Adrenal gland (tissue), 12 donors: Measurements from ENCODE around the gene SLC7A10. TPM values are rescaled to one million over a fixed set of nuclear protein-coding genes. Genes with fewer than 3 reads are reported as not detected.
A peak's percentile ranks its signal among the peaks of the same experiment; 100 is the strongest.

Source experiments
- DNase-seq, 7 donors: peaks; one replicate each; pipeline ENCODE4 v3.0.0-alpha.2; 2019 to 2020
- H3K27ac ChIP-seq, 5 donors: fragments of 200-600 bp; sonication (generic) in 4 of 5; 1 replicate in 3 of 5; 2 replicates in 2 of 5; pipeline versions ENCODE4 v1.5.1 to v1.8.0; 2016 to 2020; ENCODE audit warnings: mild to moderate bottlenecking in 1 of 5
- H3K27me3 ChIP-seq: fragments of 200-600 bp; 2 replicates; pipeline ENCODE4 v1.8.0; 2021
- H3K36me3 ChIP-seq, 2 donors: fragments of 200-600 bp; replicated peaks in 1 of 2; 1 replicate in 1 of 2; 2 replicates in 1 of 2; pipeline versions ENCODE4 v1.5.1 to v1.8.0; 2018 to 2022
- H3K4me1 ChIP-seq, 2 donors: fragments of 200-600 bp; replicated peaks in 1 of 2; 1 replicate in 1 of 2; 2 replicates in 1 of 2; pipeline versions ENCODE4 v1.5.1 to v1.8.0; 2018 to 2021
- H3K4me3 ChIP-seq, 4 donors: fragments of 200-600 bp; sonication (generic) in 3 of 4; one replicate each; pipeline ENCODE4 v1.5.1; 2016 to 2018
- H3K9me3 ChIP-seq, 3 donors: fragments of 200-600 bp; sonication (generic) in 1 of 3; replicated peaks in 1 of 3; 1 replicate in 2 of 3; 2 replicates in 1 of 3; pipeline versions ENCODE4 v1.5.1 to v1.8.0; 2016 to 2021
- CTCF ChIP-seq, 6 experiments: fragments of 450-650 bp in 4 of 6; fragments of 200-600 bp in 2 of 6; sonication (generic) in 1 of 6; IDR thresholded peaks; 1 replicate in 5 of 6; 2 replicates in 1 of 6; pipeline versions ENCODE4 v1.5.1 to v1.8.0; 2016 to 2021; ENCODE audit warnings: antibody characterized with exemption in 6 of 6, mild to moderate bottlenecking in 2 of 6, moderate library complexity in 1 of 6
- POLR2A ChIP-seq, 2 donors: fragments of 450-650 bp; IDR thresholded peaks; one replicate each; pipeline ENCODE4 v1.6.1; 2017; ENCODE audit warnings: antibody characterized with exemption in 2 of 2, mild to moderate bottlenecking in 2 of 2, moderate library complexity in 1 of 2
- WGBS, 4 donors: extraction: QIAGEN DNeasy Blood & Tissue Kit in 2 of 4; methylation state at CpG; one replicate each; pipeline versions ENCODE4 v1.1.5 to v1.1.7; 2013 to 2017; 5-methylcytosine and 5-hydroxymethylcytosine counted together
- intact Hi-C, 2 donors: fragments of 100-400 bp; cut with DNase I; formaldehyde crosslinking; loops; one replicate each; pipeline versions ENCODE4 v1.14.1 to v1.15.0; 2022 to 2023
- polyA plus RNA-seq, 3 donors: library from polyadenylated mRNA; stranded (reverse); fragments of 200-250 nt in 2 of 3; fragments of 350-450 nt in 1 of 3; fragmentation: Illumina TruSeq in 1 of 3; extraction: RNeasy Lipid Tissue Mini Kit (QIAGEN cat#74804) in 1 of 3; gene quantifications; one replicate each; pipeline ENCODE4 v1.2.3, GENCODE V29; 2013 to 2014
- total RNA-seq, 9 donors: library from RNA; depleted of rRNA in 4 of 9; stranded (reverse); fragments of >200 nt in 4 of 9; fragments of 120-200 nt in 1 of 9; fragmentation: NEBNext Ultra II Directional in 1 of 9; extraction: Animal tissue kit (Norgen Biotek cat#: 25700) in 1 of 9; gene quantifications; one replicate each; pipeline versions ENCODE4 v1.1.0 to v1.2.4, GENCODE V29; 2013 to 2023
- donor health status: healthy with polysubstance abuse.
- donor health status: Bipolar disorder and iron deficiency.
- donor health status: DM: yes; HTN: yes; CAD: no.
- donor health status: DM: no; HTN: no; CAD: no.
- donor health status: DM: no; HTN: no; CAD: no.
- donor health status: DM: yes; HTN: yes; CAD: no.

The SLC7A10 gene
- total and polyA plus RNA-seq, 12 donors = 0.14 to 9.3 (median 0.45) TPM; not detected in 4

DNA sequence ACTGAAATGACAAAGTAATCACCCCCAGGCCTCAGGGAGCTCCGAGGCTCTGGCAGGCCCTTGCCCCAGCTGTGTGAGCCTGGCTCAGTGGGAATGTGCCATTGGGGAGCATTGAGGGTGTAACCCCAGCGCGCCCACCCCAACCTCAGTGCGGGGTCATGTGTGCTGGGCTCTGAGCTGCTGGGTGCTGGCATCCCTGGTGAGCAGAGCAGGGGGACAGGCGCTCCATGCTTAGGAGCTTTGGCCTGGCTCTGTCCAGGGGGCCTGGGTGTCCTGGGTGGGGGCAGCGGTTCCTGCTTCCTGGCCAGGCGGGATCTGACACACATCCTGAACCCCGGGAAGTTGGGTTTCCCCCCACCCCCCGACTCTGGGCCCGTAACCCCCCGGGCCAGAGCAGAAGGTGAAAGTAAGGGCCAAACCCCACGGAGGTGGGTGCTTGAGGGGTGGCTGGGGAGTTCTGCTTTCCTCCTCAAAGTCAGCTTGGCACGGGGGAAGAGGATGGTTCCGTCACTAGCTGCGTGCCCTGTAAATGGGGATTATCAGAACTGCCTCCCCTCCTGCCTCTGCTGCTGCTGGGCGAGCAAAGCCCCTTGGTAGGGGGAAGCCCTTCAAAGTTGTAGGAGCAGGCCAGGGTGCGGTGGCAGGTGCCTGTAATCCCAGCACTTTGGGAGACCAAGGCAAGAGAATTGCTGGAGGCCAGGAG, 29.9 kb downstream of the SLC7A10 start:
- Histone ChIP-seq H3K9me3 (no peaks in the 10 kb centered on the region), H3K27ac (peak overlapping the region in 2 of 5 donors; percentile 80 to 86), H3K36me3 (peaks cover 0 to 2% of the 10 kb centered on the region in 2 donors), H3K27me3 (no peaks in the 10 kb centered on the region), H3K4me3 (peak overlapping the region in 2 of 4 donors; percentile 35 to 91), H3K4me1 (peaks cover 9% of the 10 kb centered on the region in 2 donors)
- intact Hi-C loops = loop anchor here in 1 of 2 donors (10.0 kb wide), 1 partner anchor 221 kb away; the partner anchor contains the start of genes CEP89 and FAAP24
- no peak for TF ChIP-seq CTCF (IDR thresholded peaks at IDR 0.05)
- no peak for TF ChIP-seq POLR2A (IDR thresholded peaks at IDR 0.05)
- no peak for DNase-seq
- WGBS, 4 donors = 57 to 89% (median 70%) methylated on average over 1 to 17 of the region's 17 CpGs

DNA sequence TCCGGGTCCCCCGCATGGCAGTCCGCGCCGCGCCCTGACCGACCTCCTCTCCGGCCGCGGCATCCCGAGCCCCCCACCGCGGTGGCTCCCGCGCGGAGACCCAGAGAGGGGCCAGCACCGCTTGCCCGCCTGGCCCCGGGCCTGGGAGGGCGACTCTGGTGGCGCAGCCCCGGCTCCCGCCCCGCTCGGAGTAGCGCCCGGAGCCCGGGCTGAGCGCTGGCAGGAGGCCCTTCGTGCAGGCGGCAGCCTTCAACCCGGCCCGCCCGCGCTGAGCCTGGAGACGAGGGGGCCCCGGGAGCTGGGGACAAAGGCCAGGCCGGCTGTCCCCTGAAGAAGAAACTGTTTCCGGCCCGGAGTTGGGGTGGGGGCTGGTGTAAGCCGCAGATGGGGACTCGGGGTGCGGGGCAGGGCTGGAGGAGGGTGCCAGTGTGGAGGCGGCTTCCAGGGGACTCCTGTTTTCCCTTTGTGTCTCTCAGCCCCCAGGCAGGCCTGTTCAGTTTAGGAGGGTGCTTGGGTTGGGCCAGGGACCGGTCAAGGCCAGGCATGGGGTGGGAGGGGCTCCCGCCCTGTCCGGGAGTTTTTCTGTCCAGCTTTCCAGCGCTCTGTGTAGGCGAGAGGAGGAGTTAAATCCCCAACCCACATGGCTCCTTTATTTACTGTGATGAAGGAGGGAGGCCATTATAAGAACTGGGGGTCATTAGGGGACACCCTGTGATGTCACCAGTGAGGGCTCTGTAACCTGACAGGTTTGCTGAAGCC, 30.6 kb downstream of the SLC7A10 start:
- DNase-seq = peak; percentile 61 to 82 (median 73)
- TF ChIP-seq POLR2A (IDR thresholded peaks at IDR 0.05) (peak in 1 of 2 donors; percentile 12), CTCF (IDR thresholded peaks at IDR 0.05) (no peak)
- H3K4me1 ChIP-seq = peaks cover 9% of the 10 kb centered on the region in 2 donors
- H3K36me3 ChIP-seq = peaks cover 0 to 2% of the 10 kb centered on the region in 2 donors
- H3K27ac ChIP-seq = peak overlapping the region; percentile 21 to 86 (median 67)
- intact Hi-C loops = loop anchor here in 1 of 2 donors (10.0 kb wide), 1 partner anchor 220 kb away; the partner anchor contains the start of genes CEP89 and FAAP24
- peak overlapping the region; percentile 35 to 91 (median 58) for H3K4me3 ChIP-seq
- H3K9me3 ChIP-seq = no peaks in the 10 kb centered on the region
- H3K27me3 ChIP-seq = no peaks in the 10 kb centered on the region
- WGBS, 4 donors = 1 to 14% (median 3%) methylated on average over 5 to 49 of the region's 49 CpGs; no CpG with 5 or more reads in 1 of the 4 donors

DNA sequence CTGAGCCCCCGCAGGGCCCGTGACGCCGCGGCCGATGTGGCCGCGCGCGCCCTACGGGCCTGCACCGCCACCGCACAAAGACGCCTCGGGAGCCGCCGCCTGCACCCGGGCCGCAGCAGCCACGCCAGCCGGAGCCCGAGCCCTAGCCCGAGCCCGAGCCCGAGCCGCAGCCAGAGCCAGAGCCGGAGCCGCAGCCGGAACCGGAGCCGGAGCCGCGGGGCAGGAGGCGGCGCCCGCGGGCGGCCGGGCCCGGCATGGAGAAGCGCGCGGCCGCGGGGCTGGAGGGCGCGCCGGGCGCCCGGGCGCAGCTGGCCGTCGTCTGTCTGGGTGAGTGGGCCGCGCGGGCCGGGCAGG, 31.1 kb downstream of the SLC7A10 start:
- H3K4me1 ChIP-seq = peaks cover 9% of the 10 kb centered on the region in 2 donors
- peaks cover 0 to 2% of the 10 kb centered on the region in 2 donors for H3K36me3 ChIP-seq
- H3K9me3 ChIP-seq = no peaks in the 10 kb centered on the region
- peak overlapping the region in 3 of 5 donors; percentile 64 to 86 (median 80) for H3K27ac ChIP-seq
- TF ChIP-seq CTCF (IDR thresholded peaks at IDR 0.05) (no peak), POLR2A (IDR thresholded peaks at IDR 0.05) (no peak)
- H3K27me3 ChIP-seq = no peaks in the 10 kb centered on the region
- H3K4me3 ChIP-seq = peak overlapping the region in 2 of 4 donors; percentile 35 to 91
- 0 to 1% methylated on average over 34 to 57 of the region's 57 CpGs; no CpG with 5 or more reads in 2 of the 4 donors for WGBS, 4 donors
- intact Hi-C loops = loop anchor here in 1 of 2 donors (10.0 kb wide), 1 partner anchor 220 kb away; the partner anchor contains the start of genes CEP89 and FAAP24
- peak in 1 of 7 donors; percentile 32 for DNase-seq

DNA sequence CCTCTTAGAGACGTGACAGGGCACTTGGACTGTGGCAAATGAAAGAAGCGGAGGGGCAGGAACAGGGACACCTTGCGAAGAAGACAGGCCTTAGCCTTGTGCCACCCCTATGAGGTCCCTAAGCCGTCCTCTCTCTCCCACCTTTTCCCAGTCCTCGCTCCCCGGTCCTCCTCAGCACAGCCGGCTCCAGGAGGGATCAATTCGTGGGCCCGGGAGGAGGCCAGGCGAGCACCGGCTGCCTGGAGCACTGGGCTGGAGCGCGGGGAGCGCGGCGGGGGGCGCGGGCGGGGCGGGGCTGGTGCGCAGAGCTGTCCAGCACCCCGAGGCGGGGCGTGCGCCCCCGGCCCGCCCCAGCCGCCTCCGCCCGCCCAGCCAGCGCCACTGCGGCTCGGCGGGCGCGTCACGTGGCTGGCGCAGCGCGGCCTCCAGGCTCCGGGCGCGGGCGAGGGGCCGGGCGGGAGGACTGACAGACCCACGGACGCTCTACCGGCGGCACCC, 31.7 kb downstream of the SLC7A10 start, which contains the start of gene LRP3:
Gene LRP3 (plus strand): TSS at position 466 of the 498 bp plus-strand sequence. CDS start 456 bp downstream, outside the sequence.
- H3K27me3 ChIP-seq = no peaks in the 10 kb centered on the region
- TF ChIP-seq POLR2A (IDR thresholded peaks at IDR 0.05) (no peak), CTCF (IDR thresholded peaks at IDR 0.05) (no peak)
- 3 to 15% (median 7%) methylated on average over 9 to 50 of the region's 50 CpGs for WGBS, 4 donors
- peaks cover 0 to 2% of the 10 kb centered on the region in 2 donors for H3K36me3 ChIP-seq
- H3K4me3 ChIP-seq = peak within 1 kb of the TSS; percentile 35 to 91 (median 58)
- H3K4me1 ChIP-seq = peaks cover 9% of the 10 kb centered on the region in 2 donors
- H3K9me3 ChIP-seq = no peaks in the 10 kb centered on the region
- intact Hi-C loops = loop anchor here in 1 of 2 donors (10.0 kb wide), 1 partner anchor 219 kb away; the partner anchor contains the start of genes CEP89 and FAAP24
- DNase-seq = peak in 5 of 7 donors; percentile 46 to 64 (median 53)
- H3K27ac ChIP-seq = peak within 1 kb of the TSS; percentile 21 to 86 (median 67)
